Measurements from ENCODE around the gene MTMR10.

MTMR10 gene

GRCh38 chr15:30979457-30979856 is 12.0 kb downstream of the MTMR10 start:
- no peak overlapping the region for H3K4me3 ChIP-seq (ENCODE audit: low read depth, low read length)
- TF ChIP-seq CTCF (IDR thresholded peaks at IDR 0.05; ENCODE audit: low read depth, low read length): no peak

DNA sequence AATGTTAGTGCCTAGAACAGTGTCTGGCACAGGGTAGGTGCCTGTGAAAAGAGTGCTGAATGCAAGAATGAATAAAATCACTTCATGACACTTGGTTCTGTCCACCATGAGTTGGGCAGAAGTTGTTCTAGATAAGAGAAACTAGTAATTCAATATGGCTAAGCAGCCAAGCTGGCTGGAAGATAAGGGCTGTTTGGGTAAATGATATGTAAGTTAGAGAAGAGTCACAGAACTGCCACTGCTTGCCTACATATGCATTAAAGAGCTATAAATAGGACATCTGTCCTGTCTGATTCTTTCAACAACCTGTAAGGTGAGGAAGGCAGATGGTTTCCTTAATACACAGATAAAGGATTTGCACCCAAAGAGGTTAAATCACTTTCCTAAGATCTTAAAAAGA is 13.1 kb downstream of the MTMR10 start:
- no peak for TF ChIP-seq CTCF (IDR thresholded peaks at IDR 0.05; ENCODE audit: low read depth, low read length)
- no peak overlapping the region for H3K4me3 ChIP-seq (ENCODE audit: low read depth, low read length)

- TF ChIP-seq CTCF (IDR thresholded peaks at IDR 0.05; ENCODE audit: low read depth, low read length): no peak
- no peak overlapping the region for H3K4me3 ChIP-seq (ENCODE audit: low read depth, low read length)
Observed at GRCh38 chr15:30974112-30974511, 17.3 kb downstream of the MTMR10 start.

GRCh38 chr15:30973379-30973778 is 18.0 kb downstream of the MTMR10 start:
- TF ChIP-seq CTCF (IDR thresholded peaks at IDR 0.05; ENCODE audit: low read depth, low read length): no peak

DNA sequence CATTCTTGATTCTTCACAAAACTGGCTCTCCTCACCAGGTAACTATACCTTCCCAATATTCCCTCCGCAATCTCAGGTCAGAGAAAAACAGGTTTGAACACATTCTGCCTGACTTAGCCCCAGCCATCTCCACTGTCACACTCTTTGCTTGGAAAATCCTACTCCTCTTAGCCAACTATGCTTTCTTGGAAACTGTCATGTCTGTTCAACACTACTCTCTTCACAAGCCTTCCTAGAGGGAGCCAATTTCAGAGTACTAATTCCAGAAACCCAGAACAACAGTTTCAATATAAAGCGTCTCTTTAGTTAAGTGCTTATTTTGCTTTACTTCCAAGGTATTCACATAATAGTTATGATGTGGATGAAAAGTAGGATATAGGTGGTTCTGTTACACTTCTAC is 21.7 kb downstream of the MTMR10 start:
- no peak overlapping the region for H3K4me3 ChIP-seq (ENCODE audit: low read depth, low read length)
- no peak for TF ChIP-seq CTCF (IDR thresholded peaks at IDR 0.05; ENCODE audit: low read depth, low read length)

More at GRCh38 chr15:30973379-30973778, 18.0 kb downstream of the MTMR10 start:
- H3K4me3 ChIP-seq (ENCODE audit: low read depth, low read length): no peak overlapping the region

GRCh38 chr15:30963681-30964080 is 27.7 kb downstream of the MTMR10 start:
- TF ChIP-seq CTCF (IDR thresholded peaks at IDR 0.05; ENCODE audit: low read depth, low read length): no peak
- H3K4me3 ChIP-seq (ENCODE audit: low read depth, low read length): no peak overlapping the region

DNA sequence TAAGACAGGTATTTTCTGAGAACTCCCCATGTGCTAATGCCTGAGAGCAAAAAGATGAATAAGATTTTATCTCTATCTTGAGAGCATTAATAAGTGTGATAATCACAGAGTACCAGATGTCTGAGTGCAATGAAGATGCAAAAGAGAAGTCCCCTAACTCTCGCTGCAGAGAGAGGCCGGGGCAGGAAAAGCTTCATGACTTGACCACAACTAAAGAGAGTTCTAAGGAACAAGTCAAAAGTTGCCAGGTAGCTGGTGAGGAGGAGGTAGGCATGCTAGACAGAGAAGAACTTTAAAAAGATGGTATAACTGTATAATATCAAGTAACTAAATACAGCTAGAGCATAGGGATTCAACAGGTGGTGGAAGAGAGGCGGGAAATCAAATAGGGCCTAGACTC is 28.8 kb downstream of the MTMR10 start:
- TF ChIP-seq CTCF (IDR thresholded peaks at IDR 0.05; ENCODE audit: low read depth, low read length): no peak
- H3K4me3 ChIP-seq (ENCODE audit: low read depth, low read length): no peak overlapping the region

Measured in WI38 (cell line).